Parathyroid adenoma (tissue), 2 donors: ENCODE measurements around the gene CMTM1.
"Not testable (repeated sequence)": the region's sequence is repeated elsewhere in the genome, so short reads cannot be mapped to it uniquely, and the experiment has no call there.

Source experiments
- H2AFZ ChIP-seq: fragments of 300-600 bp; sonication (generic); one replicate; pipeline ENCODE4 v1.7.0; 2017; ENCODE audit warnings: antibody characterized with exemption, mild to moderate bottlenecking
- H3K27ac ChIP-seq: fragments of 300-600 bp; sonication (generic); one replicate; pipeline ENCODE4 v1.7.0; 2017
- H3K27me3 ChIP-seq: fragments of 300-600 bp; sonication (generic); one replicate; pipeline ENCODE4 v1.7.0; 2017; ENCODE audit warnings: low read length; ENCODE audit not compliant: control insufficient read depth, insufficient read depth
- H3K36me3 ChIP-seq: fragments of 300-600 bp; sonication (generic); one replicate; pipeline ENCODE4 v1.7.0; 2017; ENCODE audit warnings: low read length; ENCODE audit not compliant: control insufficient read depth, insufficient read depth
- H3K4me1 ChIP-seq: fragments of 300-600 bp; sonication (generic); one replicate; pipeline ENCODE4 v1.7.0; 2017; ENCODE audit warnings: control low read depth
- H3K4me2 ChIP-seq: fragments of 300-600 bp; sonication (generic); one replicate; pipeline ENCODE4 v1.7.0; 2017; ENCODE audit warnings: low read length
- H3K4me3 ChIP-seq: fragments of 300-600 bp; sonication (generic); one replicate; pipeline ENCODE4 v1.7.0; 2017; ENCODE audit warnings: low read depth, low read length
- H3K79me2 ChIP-seq: fragments of 300-600 bp; sonication (generic); one replicate; pipeline ENCODE4 v1.7.0; 2017; ENCODE audit warnings: control low read depth
- H3K9ac ChIP-seq: fragments of 300-600 bp; sonication (generic); one replicate; pipeline ENCODE4 v1.7.0; 2017; ENCODE audit warnings: mild to moderate bottlenecking
- H3K9me3 ChIP-seq: fragments of 300-600 bp; sonication (generic); one replicate; pipeline ENCODE4 v1.7.0; 2017; ENCODE audit warnings: low read length; ENCODE audit not compliant: control insufficient read depth
- CTCF ChIP-seq: fragments of 300-600 bp; sonication (generic); IDR thresholded peaks from one replicate; pipeline ENCODE4 v1.7.0; 2017; ENCODE audit warnings: antibody characterized with exemption, mild to moderate bottlenecking
- donor health status: primary hyperparathyroidism.

CMTM1 gene

GRCh38 chr16:66609139-66609510 is 42.9 kb downstream of the CMTM1 start:
- Histone ChIP-seq H2AFZ (no peak overlapping the region), H3K79me2 (peaks cover 8% of the 10 kb centered on the region), H3K27me3 (no peaks in the 10 kb centered on the region), H3K27ac (no peak overlapping the region), H3K9ac (no peak overlapping the region), H3K4me3 (no peak overlapping the region), H3K4me1 (peaks cover 15% of the 10 kb centered on the region), H3K36me3 (no peaks in the 10 kb centered on the region), H3K9me3 (no peaks in the 10 kb centered on the region), H3K4me2 (no peak overlapping the region)
- no peak for TF ChIP-seq CTCF

GRCh38 chr16:66610111-66610820 is 44.0 kb downstream of the CMTM1 start:
- Histone ChIP-seq H3K9ac (no peak overlapping the region), H3K4me3 (no peak overlapping the region), H3K79me2 (peaks cover 13% of the 10 kb centered on the region), H3K27ac (no peak overlapping the region), H2AFZ (no peak overlapping the region), H3K4me1 (peaks cover 15% of the 10 kb centered on the region), H3K36me3 (no peaks in the 10 kb centered on the region), H3K4me2 (no peak overlapping the region), H3K9me3 (no peaks in the 10 kb centered on the region), H3K27me3 (no peaks in the 10 kb centered on the region)
- TF ChIP-seq CTCF, result no peak

- not testable (repeated sequence) for H3K27me3 ChIP-seq, H3K27ac ChIP-seq, H3K4me3 ChIP-seq, H2AFZ ChIP-seq, H3K9me3 ChIP-seq, H3K4me2 ChIP-seq, H3K9ac ChIP-seq, H3K36me3 ChIP-seq
- peaks cover 16% of the 10 kb centered on the region for H3K79me2 ChIP-seq
- H3K4me1 ChIP-seq, result peaks cover 22% of the 10 kb centered on the region
Measured at GRCh38 chr16:66611911-66612310, 45.7 kb downstream of the CMTM1 start.

GRCh38 chr16:66612422-66612821 is 46.2 kb downstream of the CMTM1 start:
- Histone ChIP-seq H3K9ac (no peak overlapping the region), H3K79me2 (peaks cover 16% of the 10 kb centered on the region), H3K4me3 (no peak overlapping the region), H3K4me2 (no peak overlapping the region), H3K27ac (no peak overlapping the region), H3K36me3 (no peaks in the 10 kb centered on the region), H3K27me3 (no peaks in the 10 kb centered on the region), H3K9me3 (no peaks in the 10 kb centered on the region), H2AFZ (no peak overlapping the region), H3K4me1 (peaks cover 23% of the 10 kb centered on the region)
- no peak for TF ChIP-seq CTCF

GRCh38 chr16:66614161-66614802 is 48.0 kb downstream of the CMTM1 start:
- no peak for TF ChIP-seq CTCF
- Histone ChIP-seq H3K9me3 (no peaks in the 10 kb centered on the region), H3K9ac (no peak overlapping the region), H3K27ac (no peak overlapping the region), H3K27me3 (no peaks in the 10 kb centered on the region), H3K36me3 (no peaks in the 10 kb centered on the region), H3K79me2 (peaks cover 16% of the 10 kb centered on the region), H3K4me3 (no peak overlapping the region), H3K4me2 (no peak overlapping the region), H3K4me1 (peaks cover 29% of the 10 kb centered on the region), H2AFZ (no peak overlapping the region)
